GM23338 (cell line): ENCODE results near the gene SLC25A34. TPM values are rescaled to one million over a fixed set of nuclear protein-coding genes. Genes with fewer than 3 reads are reported as not detected.

Experiments used
- ATAC-seq: fragments of 200-7000 bp; cut with Tn5 transposase; 3 replicates; pipeline ENCODE4 v1.9.1; 2020
- DNase-seq: peaks from one replicate; pipeline ENCODE4 v3.0.0-alpha.2; 2015; ENCODE audit warnings: low spot score
- H2AFZ ChIP-seq: fragments of 200-600 bp; sonication (generic); 2 replicates; pipeline ENCODE4 v1.8.0; 2016; ENCODE audit warnings: antibody characterized with exemption, mild to moderate bottlenecking, moderate library complexity
- H3F3A ChIP-seq: fragments of 200-600 bp; sonication (generic); replicated peaks from 2 replicates; pipeline ENCODE4 v1.8.0; 2017; ENCODE audit warnings: antibody characterized with exemption, mixed run types, low read depth
- H3K27ac ChIP-seq: fragments of 200-600 bp; sonication (generic); 2 replicates; pipeline ENCODE4 v1.6.1; 2016; ENCODE audit warnings: low read depth
- H3K27me3 ChIP-seq: fragments of 200-600 bp; sonication (generic); 2 replicates; pipeline ENCODE4 v1.8.0; 2016; ENCODE audit warnings: mild to moderate bottlenecking, mixed run types, moderate library complexity; ENCODE audit not compliant: insufficient read depth
- H3K36me3 ChIP-seq: fragments of 200-600 bp; sonication (generic); 2 replicates; pipeline ENCODE4 v1.8.0; 2016; ENCODE audit warnings: mild to moderate bottlenecking; ENCODE audit not compliant: insufficient read depth
- H3K4me1 ChIP-seq: fragments of 200-600 bp; sonication (generic); 2 replicates; pipeline ENCODE4 v1.8.0; 2016; ENCODE audit warnings: mild to moderate bottlenecking, moderate library complexity; ENCODE audit not compliant: insufficient read depth
- H3K4me2 ChIP-seq: fragments of 200-600 bp; sonication (generic); 2 replicates; pipeline ENCODE4 v1.7.1; 2017; ENCODE audit warnings: mixed run types
- H3K4me3 ChIP-seq: fragments of 200-600 bp; sonication (generic); 2 replicates; pipeline ENCODE4 v1.6.1; 2016; ENCODE audit warnings: mixed run types
- H3K79me2 ChIP-seq: fragments of 200-600 bp; sonication (generic); replicated peaks from 2 replicates; pipeline ENCODE4 v1.8.0; 2017; ENCODE audit warnings: mild to moderate bottlenecking; ENCODE audit not compliant: insufficient read depth
- H3K9me2 ChIP-seq: fragments of 200-600 bp; sonication (generic); 2 replicates; pipeline ENCODE4 v1.8.0; 2017; ENCODE audit not compliant: insufficient read depth
- H4K20me1 ChIP-seq: fragments of 200-600 bp; sonication (generic); replicated peaks from 2 replicates; pipeline ENCODE4 v1.8.0; 2017; ENCODE audit warnings: mild to moderate bottlenecking; ENCODE audit not compliant: insufficient read depth
- H3K27ac Mint-ChIP-seq: 2 replicates; pipeline ENCODE4 v1.8.0; 2020; ENCODE audit warnings: inconsistent platforms, mild to moderate bottlenecking, moderate library complexity, mixed read lengths
- H3K27me3 Mint-ChIP-seq: 3 replicates; pipeline ENCODE4 v1.8.0; 2022; ENCODE audit warnings: low read depth, mild to moderate bottlenecking, moderate library complexity, mixed read lengths, inconsistent platforms; ENCODE audit not compliant: insufficient read depth, poor library complexity
- H3K36me3 Mint-ChIP-seq: 3 replicates; pipeline ENCODE4 v1.8.0; 2021; ENCODE audit warnings: low read depth, mild to moderate bottlenecking, inconsistent platforms, moderate library complexity, mixed read lengths
- H3K4me1 Mint-ChIP-seq: 3 replicates; pipeline ENCODE4 v1.8.0; 2020; ENCODE audit warnings: mild to moderate bottlenecking, inconsistent platforms, mixed read lengths
- H3K4me3 Mint-ChIP-seq: 3 replicates; pipeline ENCODE4 v1.8.0; 2021; ENCODE audit warnings: moderate library complexity, mild to moderate bottlenecking, inconsistent platforms, mixed read lengths
- H3K9me3 Mint-ChIP-seq: 3 replicates; pipeline ENCODE4 v1.8.0; 2020; ENCODE audit warnings: moderate library complexity, mild to moderate bottlenecking, inconsistent platforms, mixed read lengths
- CREB1 ChIP-seq: fragments of 250-450 bp; sonication (Bioruptor Pico); IDR thresholded peaks from 2 replicates; pipeline ENCODE4 v1.5.0; 2020; ENCODE audit warnings: low read depth, mild to moderate bottlenecking, moderate library complexity
- CTCF ChIP-seq, 2 experiments: fragments of 200-600 bp in 1 of 2; sonication (generic) in 1 of 2; conservative IDR thresholded peaks; 2 replicates each; pipeline versions ENCODE4 v1.5.1 to v1.6.1; 2016 to 2017; ENCODE audit warnings: antibody characterized with exemption in 2 of 2, low read depth in 2 of 2, mild to moderate bottlenecking in 2 of 2, moderate library complexity in 1 of 2
- ETS1 ChIP-seq: IDR thresholded peaks from 2 replicates; pipeline ENCODE4 v1.6.1; 2016; ENCODE audit warnings: antibody characterized with exemption
- EZH2 ChIP-seq: fragments of 200-600 bp; sonication (generic); IDR thresholded peaks from one replicate; pipeline ENCODE4 v1.8.0; 2017; ENCODE audit warnings: antibody characterized with exemption, mild to moderate bottlenecking, low read depth; ENCODE audit not compliant: unreplicated experiment
- EZH2phosphoT487 ChIP-seq: fragments of 200-600 bp; sonication (generic); IDR thresholded peaks from one replicate; pipeline ENCODE4 v1.8.1; 2018; ENCODE audit warnings: antibody characterized with exemption; ENCODE audit not compliant: unreplicated experiment
- JUNB ChIP-seq: IDR thresholded peaks from one replicate; pipeline ENCODE4 v1.6.1; 2016; ENCODE audit warnings: antibody characterized with exemption; ENCODE audit not compliant: unreplicated experiment
- NANOG ChIP-seq: IDR thresholded peaks from 2 replicates; pipeline ENCODE4 v1.6.1; 2016; ENCODE audit warnings: antibody characterized with exemption, borderline replicate concordance
- STAT1 ChIP-seq: IDR thresholded peaks from one replicate; pipeline ENCODE4 v1.6.1; 2016; ENCODE audit warnings: antibody characterized with exemption; ENCODE audit not compliant: unreplicated experiment
- ZNF114 ChIP-seq: fragments of 250-450 bp; sonication (Bioruptor Pico); IDR thresholded peaks from 2 replicates; pipeline ENCODE4 v1.5.0; 2020; ENCODE audit warnings: mild to moderate bottlenecking, moderate library complexity
- ZNF331 ChIP-seq: fragments of 250-450 bp; sonication (Bioruptor Pico); IDR thresholded peaks from 2 replicates; pipeline ENCODE4 v1.5.0; 2020; ENCODE audit warnings: low read depth, mild to moderate bottlenecking, moderate library complexity
- ZNF462 ChIP-seq: fragments of 250-450 bp; sonication (Bioruptor Pico); IDR thresholded peaks from 2 replicates; pipeline ENCODE4 v1.5.0; 2020; ENCODE audit warnings: mild to moderate bottlenecking, moderate library complexity
- polyA plus RNA-seq: library from polyadenylated mRNA; unstranded; fragments of >200 nt; fragmentation: Nextera tagmentation; extraction: Ambion mirVana; gene quantifications from 2 replicates; pipeline ENCODE4 v1.2.1, GENCODE V29; 2016
- total RNA-seq: library from RNA; depleted of rRNA; stranded (reverse); fragments of >200 nt; shearing (Covaris generic); gene quantifications from 2 replicates; pipeline ENCODE4 v1.2.3, GENCODE V29; 2014

SLC25A34 gene
- total and polyA plus RNA-seq, 2 experiments from 2014 or later: 0.11 to 3.5 TPM

- no peaks in the 10 kb centered on the region for H3K9me3 Mint-ChIP-seq
- Histone ChIP-seq H3K79me2 (no peaks in the 10 kb centered on the region), H3K36me3 (no peaks in the 10 kb centered on the region), H3K9me2 (no peaks in the 10 kb centered on the region), H3F3A (no peaks in the 10 kb centered on the region), H3K4me1 (no peaks in the 10 kb centered on the region), H3K4me3 (no peak overlapping the region), H3K27ac (no peak overlapping the region), H3K4me2 (no peak overlapping the region), H2AFZ (no peak overlapping the region), H4K20me1 (no peaks in the 10 kb centered on the region), H3K27me3 (no peaks in the 10 kb centered on the region)
- no peak overlapping the region for H3K27ac Mint-ChIP-seq
- no peak for ATAC-seq
- peaks cover 12% of the 10 kb centered on the region for H3K27me3 Mint-ChIP-seq
- H3K4me1 Mint-ChIP-seq: no peaks in the 10 kb centered on the region
- DNase-seq: no peak
- TF ChIP-seq CREB1 (CRISPR knock-in tag) (no peak), EZH2phosphoT487 (no peak), ZNF331 (CRISPR knock-in tag) (no peak), JUNB (no peak), CTCF (conservative IDR thresholded peaks at IDR 0.05; ENCODE audit: low read depth in 2 of 2) (no peak), EZH2 (no peak), ETS1 (no peak), STAT1 (no peak)
- no peak overlapping the region for H3K4me3 Mint-ChIP-seq
- H3K36me3 Mint-ChIP-seq: peaks cover 37% of the 10 kb centered on the region
Observed at GRCh38 chr1:15730423-15730822, 5.6 kb upstream of the SLC25A34 start.

GRCh38 chr1:15730936-15731335 is 5.1 kb upstream of the SLC25A34 start:
- ATAC-seq: no peak
- no peaks in the 10 kb centered on the region for H3K4me1 ChIP-seq
- H4K20me1 ChIP-seq: no peaks in the 10 kb centered on the region
- H3K27ac ChIP-seq: no peak overlapping the region
- no peaks in the 10 kb centered on the region for H3K36me3 ChIP-seq
- no peaks in the 10 kb centered on the region for H3K4me1 Mint-ChIP-seq
- H3K27me3 ChIP-seq: no peaks in the 10 kb centered on the region
- H3K4me3 ChIP-seq: no peak overlapping the region
- no peak overlapping the region for H2AFZ ChIP-seq
- H3F3A ChIP-seq: no peaks in the 10 kb centered on the region
- peaks cover 10% of the 10 kb centered on the region for H3K27me3 Mint-ChIP-seq
- H3K9me2 ChIP-seq: no peaks in the 10 kb centered on the region
- H3K4me2 ChIP-seq: no peak overlapping the region
- DNase-seq: no peak
- no peak overlapping the region for H3K4me3 Mint-ChIP-seq
- H3K79me2 ChIP-seq: no peaks in the 10 kb centered on the region
- H3K9me3 Mint-ChIP-seq: no peaks in the 10 kb centered on the region
- H3K27ac Mint-ChIP-seq: no peak overlapping the region
- H3K36me3 Mint-ChIP-seq: peaks cover 36% of the 10 kb centered on the region
- TF ChIP-seq NANOG: no peak
- TF ChIP-seq ZNF114 (CRISPR knock-in tag): no peak
- no peak for TF ChIP-seq JUNB
- no peak for TF ChIP-seq ZNF462 (CRISPR knock-in tag)
